D721Med (cell line): ENCODE measurements around the gene NSMCE1.

ENCODE experiments used
- DNase-seq: peaks from one replicate; pipeline ENCODE4 v3.0.0; 2011; ENCODE audit warnings: low spot score; ENCODE audit not compliant: insufficient read length
- FAIRE-seq: peaks from 2 replicates; lab custom pipeline; 2011; peaks lifted over from hg19 to GRCh38; lab: Jason Lieb, UNC
- TF ChIP-seq, protein P1 (sequence below): IDR thresholded peaks from 2 replicates; pipeline ENCODE4 v1.5.1; 2012; ENCODE audit warnings: mild to moderate bottlenecking, control low read depth; ENCODE audit not compliant: insufficient read depth; ENCODE audit errors: missing control alignments

Gene NSMCE1

DNA sequence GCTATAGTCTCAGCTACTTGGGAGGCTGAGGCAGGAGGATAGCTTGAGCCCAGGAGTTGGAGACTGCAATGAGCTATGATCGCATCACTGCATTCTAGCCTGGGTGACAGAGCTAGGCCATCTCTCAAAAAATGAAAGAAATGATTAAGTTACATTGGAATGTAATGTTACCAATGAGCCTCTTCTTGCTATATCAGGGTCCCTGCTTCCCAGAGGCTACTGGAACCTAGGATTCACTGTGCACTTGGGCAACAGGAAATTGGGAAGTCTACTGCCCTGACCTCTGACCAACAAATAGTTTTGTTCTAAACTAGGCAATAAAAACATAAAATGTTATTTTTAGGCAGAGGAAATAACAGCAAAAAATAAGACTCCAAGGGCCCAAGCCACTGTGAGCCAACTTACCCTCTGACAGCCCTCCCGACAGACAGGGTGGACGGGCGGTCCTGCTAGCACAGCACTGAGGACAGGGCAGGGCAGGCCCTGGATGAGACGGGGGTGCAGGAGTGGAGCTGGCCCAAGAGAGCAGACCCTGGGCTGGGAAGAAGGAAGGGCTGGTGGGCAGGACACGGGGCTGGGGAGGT lies 27.5 kb downstream of the NSMCE1 start:
- TF ChIP-seq, protein P1, sequence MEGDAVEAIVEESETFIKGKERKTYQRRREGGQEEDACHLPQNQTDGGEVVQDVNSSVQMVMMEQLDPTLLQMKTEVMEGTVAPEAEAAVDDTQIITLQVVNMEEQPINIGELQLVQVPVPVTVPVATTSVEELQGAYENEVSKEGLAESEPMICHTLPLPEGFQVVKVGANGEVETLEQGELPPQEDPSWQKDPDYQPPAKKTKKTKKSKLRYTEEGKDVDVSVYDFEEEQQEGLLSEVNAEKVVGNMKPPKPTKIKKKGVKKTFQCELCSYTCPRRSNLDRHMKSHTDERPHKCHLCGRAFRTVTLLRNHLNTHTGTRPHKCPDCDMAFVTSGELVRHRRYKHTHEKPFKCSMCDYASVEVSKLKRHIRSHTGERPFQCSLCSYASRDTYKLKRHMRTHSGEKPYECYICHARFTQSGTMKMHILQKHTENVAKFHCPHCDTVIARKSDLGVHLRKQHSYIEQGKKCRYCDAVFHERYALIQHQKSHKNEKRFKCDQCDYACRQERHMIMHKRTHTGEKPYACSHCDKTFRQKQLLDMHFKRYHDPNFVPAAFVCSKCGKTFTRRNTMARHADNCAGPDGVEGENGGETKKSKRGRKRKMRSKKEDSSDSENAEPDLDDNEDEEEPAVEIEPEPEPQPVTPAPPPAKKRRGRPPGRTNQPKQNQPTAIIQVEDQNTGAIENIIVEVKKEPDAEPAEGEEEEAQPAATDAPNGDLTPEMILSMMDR, result no peak
- FAIRE-seq, result no peak
- DNase-seq, result no peak

DNA sequence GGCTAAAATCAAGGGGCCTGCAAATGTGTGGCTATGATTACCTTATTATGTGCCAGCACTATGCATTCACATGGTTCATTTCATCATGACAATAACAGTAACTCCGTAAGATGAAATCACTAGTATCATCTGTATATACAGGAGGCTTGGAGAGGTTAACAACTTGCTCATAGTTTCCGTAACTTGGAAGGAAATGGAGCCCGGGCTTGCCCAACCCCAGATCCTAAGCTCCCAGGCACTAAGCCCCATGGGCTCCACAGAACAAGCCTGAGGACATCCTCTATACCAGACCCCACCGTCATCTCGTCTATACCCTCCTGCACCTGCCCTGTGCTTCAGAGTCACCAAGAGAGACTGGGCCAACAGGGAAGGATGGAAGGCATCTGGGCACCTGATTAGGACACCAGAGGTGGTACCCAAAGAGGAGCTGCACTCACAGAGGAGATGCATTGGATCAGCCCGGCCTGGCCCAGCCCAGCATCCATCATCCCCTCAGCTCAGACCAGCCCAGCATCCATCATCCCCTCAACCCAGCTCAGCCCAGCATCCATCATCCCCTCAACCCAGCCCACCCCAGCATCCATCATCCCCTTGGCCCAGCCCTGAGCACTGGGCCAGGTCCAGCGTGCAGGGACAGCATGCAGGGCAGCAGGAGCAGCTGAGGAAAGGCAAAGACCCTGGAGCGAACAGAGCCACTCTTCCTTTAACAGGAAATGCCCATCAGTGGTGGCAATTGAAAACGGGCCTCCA lies 28.5 kb downstream of the NSMCE1 start:
- DNase-seq, result no peak
- TF ChIP-seq, protein P1, result no peak
- no peak for FAIRE-seq

DNA sequence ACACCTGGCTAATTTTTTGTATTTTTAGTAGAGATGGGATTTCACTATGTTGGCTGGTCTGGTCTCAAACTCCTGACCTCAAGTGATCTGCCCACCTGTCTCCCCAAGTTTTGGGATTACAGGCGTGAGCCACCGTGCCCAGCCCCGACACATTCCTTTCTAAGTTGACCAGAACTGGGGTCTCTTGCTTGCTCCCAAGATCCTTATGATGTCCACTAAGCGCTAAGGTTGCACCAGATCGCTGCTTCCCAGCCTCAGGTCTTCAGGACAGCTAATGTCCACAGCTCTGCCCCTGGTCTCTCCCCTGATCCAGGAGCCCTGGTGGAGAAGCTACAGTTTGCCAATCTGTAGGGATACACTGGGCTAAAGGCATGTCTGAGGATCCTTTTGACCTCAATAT lies 29.5 kb downstream of the NSMCE1 start:
- TF ChIP-seq, protein P1, result no peak
- FAIRE-seq (no peak), DNase-seq (no peak)

DNA sequence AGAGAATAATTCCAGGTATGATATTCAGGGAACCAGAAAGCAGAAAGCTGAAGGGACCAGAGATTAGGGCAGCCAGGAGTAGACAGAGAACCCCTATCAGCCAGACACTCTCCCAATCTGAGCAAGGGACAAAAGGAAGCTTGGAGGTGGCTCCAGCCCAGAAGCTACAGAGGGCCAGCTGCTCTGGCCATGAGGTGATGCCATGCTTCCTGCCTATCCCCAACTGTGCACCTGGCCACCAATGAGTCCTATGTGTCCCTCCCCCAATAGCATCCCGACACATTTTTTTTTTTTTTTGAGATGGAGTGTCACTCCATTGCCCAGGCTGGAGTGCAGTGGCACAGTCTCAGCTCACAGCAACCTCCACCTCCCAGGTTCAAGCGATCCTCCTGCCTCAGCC lies 30.0 kb downstream of the NSMCE1 start:
- FAIRE-seq (no peak), DNase-seq (no peak)
- TF ChIP-seq, protein P1, result no peak

DNA sequence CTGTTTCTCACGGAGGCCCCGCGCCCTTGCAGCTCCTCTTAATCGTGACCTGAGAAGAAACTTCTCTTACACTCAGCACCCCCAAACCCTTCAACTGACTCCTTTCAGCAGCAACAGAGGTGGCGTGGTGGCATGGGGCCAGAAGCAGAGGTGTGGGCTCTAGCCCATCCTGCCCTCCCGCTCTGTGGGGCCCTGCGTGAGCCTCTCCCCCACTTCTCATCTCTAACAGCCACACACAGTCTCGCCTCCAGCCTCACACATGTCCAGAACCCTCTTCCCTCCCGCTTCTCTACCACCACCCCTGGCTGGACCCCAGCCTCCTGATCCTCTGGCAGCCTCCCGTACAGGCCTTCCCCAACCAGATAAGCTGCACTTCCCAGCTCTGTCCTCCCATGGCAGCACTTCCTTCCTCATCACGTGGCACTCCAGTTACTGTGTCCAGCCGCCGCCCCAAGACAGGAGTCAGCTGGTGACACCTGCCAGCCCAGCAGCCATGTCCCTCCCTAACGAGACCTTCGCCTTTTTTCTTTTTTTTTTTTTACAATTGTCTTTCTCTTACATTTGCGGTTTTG lies 30.5 kb downstream of the NSMCE1 start:
- TF ChIP-seq, protein P1, result no peak
- DNase-seq (no peak), FAIRE-seq (no peak)

DNA sequence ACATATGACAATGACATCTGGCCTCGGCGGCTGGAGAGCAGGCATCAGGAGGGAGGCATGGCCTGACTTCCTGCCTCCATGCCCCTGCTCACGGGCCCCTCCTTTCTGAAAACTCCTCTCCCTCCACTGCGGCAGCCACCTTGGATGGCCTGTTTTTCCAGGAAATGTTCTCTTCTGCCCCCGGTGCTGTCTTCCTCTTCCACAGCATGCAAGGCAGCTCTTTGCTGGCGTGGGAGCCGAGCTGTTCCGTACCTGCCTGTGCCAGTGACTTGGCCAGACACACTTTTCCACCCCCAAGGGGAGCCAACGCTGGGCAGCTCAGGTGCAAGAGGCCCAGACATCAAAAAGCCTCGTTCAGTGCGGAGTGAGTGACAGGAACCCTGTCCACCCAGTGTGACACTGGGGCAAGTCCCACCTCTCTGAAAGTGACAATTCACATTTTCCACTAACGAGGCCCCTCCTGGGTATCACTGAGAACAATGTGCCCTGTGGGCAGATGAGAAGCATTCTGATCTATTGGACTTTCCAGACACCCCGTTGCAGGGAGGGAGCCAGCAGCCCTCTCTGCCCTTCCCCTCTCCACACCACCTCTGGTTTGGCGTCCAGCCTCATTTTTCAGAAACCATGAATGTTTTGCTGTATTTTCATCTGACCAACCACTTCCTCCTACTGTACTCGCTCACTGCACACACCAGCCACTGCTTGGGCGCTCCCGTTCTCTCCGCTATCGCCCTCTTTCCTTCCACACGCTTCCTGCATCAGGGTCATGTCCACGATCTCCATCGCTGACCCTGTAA lies 31.2 kb downstream of the NSMCE1 start:
- DNase-seq (no peak), FAIRE-seq (no peak)
- TF ChIP-seq, protein P1, result no peak
